Nephron progenitor cell (in vitro differentiated cells): ENCODE measurements around the gene PRKCE.

ENCODE experiments used
- DNase-seq: peaks from one replicate; pipeline ENCODE4 v3.0.0; 2021
- H3K27ac Mint-ChIP-seq: 2 replicates; pipeline ENCODE4 v1.8.0; 2021; ENCODE audit warnings: mild to moderate bottlenecking, moderate library complexity, mixed read lengths
- H3K27me3 Mint-ChIP-seq: 2 replicates; pipeline ENCODE4 v1.8.0; 2021; ENCODE audit warnings: mild to moderate bottlenecking, low read depth, mixed read lengths; ENCODE audit not compliant: poor library complexity
- H3K36me3 Mint-ChIP-seq: 2 replicates; pipeline ENCODE4 v1.8.0; 2021; ENCODE audit warnings: low read depth, mixed read lengths
- H3K4me1 Mint-ChIP-seq: 2 replicates; pipeline ENCODE4 v1.8.0; 2021; ENCODE audit warnings: mixed read lengths
- H3K4me3 Mint-ChIP-seq: 2 replicates; pipeline ENCODE4 v1.8.0; 2021; ENCODE audit warnings: mild to moderate bottlenecking, moderate library complexity, mixed read lengths
- H3K9me3 Mint-ChIP-seq: 2 replicates; pipeline ENCODE4 v1.8.0; 2021; ENCODE audit warnings: mild to moderate bottlenecking, moderate library complexity, mixed read lengths
- TF ChIP-seq, protein P1 (sequence below): fragments of 200-600 bp; sonication (generic); IDR thresholded peaks from 2 replicates; pipeline ENCODE4 v1.5.0; 2021; ENCODE audit warnings: antibody characterized with exemption

PRKCE gene

GRCh38 chr2:45789961-45790723, 138.7 kb downstream of the PRKCE start:
- Mint-ChIP-seq H3K4me3 (no peak overlapping the region), H3K4me1 (peaks cover 25% of the 10 kb centered on the region), H3K9me3 (no peaks in the 10 kb centered on the region), H3K27me3 (peaks cover 7% of the 10 kb centered on the region), H3K36me3 (no peaks in the 10 kb centered on the region), H3K27ac (no peak overlapping the region)
- TF ChIP-seq, protein P1, sequence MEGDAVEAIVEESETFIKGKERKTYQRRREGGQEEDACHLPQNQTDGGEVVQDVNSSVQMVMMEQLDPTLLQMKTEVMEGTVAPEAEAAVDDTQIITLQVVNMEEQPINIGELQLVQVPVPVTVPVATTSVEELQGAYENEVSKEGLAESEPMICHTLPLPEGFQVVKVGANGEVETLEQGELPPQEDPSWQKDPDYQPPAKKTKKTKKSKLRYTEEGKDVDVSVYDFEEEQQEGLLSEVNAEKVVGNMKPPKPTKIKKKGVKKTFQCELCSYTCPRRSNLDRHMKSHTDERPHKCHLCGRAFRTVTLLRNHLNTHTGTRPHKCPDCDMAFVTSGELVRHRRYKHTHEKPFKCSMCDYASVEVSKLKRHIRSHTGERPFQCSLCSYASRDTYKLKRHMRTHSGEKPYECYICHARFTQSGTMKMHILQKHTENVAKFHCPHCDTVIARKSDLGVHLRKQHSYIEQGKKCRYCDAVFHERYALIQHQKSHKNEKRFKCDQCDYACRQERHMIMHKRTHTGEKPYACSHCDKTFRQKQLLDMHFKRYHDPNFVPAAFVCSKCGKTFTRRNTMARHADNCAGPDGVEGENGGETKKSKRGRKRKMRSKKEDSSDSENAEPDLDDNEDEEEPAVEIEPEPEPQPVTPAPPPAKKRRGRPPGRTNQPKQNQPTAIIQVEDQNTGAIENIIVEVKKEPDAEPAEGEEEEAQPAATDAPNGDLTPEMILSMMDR: no peak
- DNase-seq: no peak

- Mint-ChIP-seq H3K4me3 (no peak overlapping the region), H3K27ac (peak overlapping the region; percentile 14), H3K9me3 (no peaks in the 10 kb centered on the region), H3K27me3 (peaks cover 7% of the 10 kb centered on the region), H3K36me3 (no peaks in the 10 kb centered on the region), H3K4me1 (peaks cover 36% of the 10 kb centered on the region)
- TF ChIP-seq, protein P1: no peak
- no peak for DNase-seq
Measured at GRCh38 chr2:45793305-45793962, 142.0 kb downstream of the PRKCE start.

DNA sequence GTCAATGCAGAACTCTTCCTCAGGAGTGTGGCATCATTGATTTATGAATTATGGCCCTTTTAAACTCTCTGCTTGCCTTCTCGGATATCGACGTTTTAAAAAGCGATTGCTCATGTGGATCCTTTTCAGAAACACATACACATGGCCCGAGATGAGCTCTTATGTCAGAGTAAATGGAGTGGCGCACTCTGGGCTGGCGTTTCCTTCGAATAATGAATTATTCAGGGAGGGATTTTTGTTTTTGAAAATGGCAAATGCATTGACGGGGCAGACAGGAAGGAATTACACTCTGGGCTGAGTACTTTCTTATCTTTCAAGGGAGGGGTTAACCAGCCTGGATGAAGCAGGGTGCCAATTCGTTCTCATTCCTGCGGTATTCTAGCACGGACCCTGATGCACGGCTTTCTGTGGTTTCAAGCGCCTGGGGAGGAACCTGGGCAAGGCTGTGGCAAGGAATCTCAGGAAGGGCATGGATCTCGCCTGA, 142.7 kb downstream of the PRKCE start:
- Mint-ChIP-seq H3K36me3 (no peaks in the 10 kb centered on the region), H3K9me3 (no peaks in the 10 kb centered on the region), H3K4me1 (peaks cover 36% of the 10 kb centered on the region), H3K27me3 (peaks cover 7% of the 10 kb centered on the region), H3K4me3 (no peak overlapping the region), H3K27ac (peak overlapping the region; percentile 52)
- no peak for DNase-seq
- TF ChIP-seq, protein P1: no peak

- H3K4me1 Mint-ChIP-seq: peaks cover 37% of the 10 kb centered on the region
- peaks cover 8% of the 10 kb centered on the region for H3K27me3 Mint-ChIP-seq
- no peaks in the 10 kb centered on the region for H3K9me3 Mint-ChIP-seq
- no peak overlapping the region for H3K27ac Mint-ChIP-seq
- no peak overlapping the region for H3K4me3 Mint-ChIP-seq
- DNase-seq: no peak
- TF ChIP-seq, protein P1: no peak
- H3K36me3 Mint-ChIP-seq: no peaks in the 10 kb centered on the region
Measured at GRCh38 chr2:45796500-45796899, 145.0 kb downstream of the PRKCE start.

GRCh38 chr2:45797451-45798230, 146.2 kb downstream of the PRKCE start:
- no peaks in the 10 kb centered on the region for H3K36me3 Mint-ChIP-seq
- no peak for DNase-seq
- no peaks in the 10 kb centered on the region for H3K9me3 Mint-ChIP-seq
- no peak overlapping the region for H3K4me3 Mint-ChIP-seq
- H3K4me1 Mint-ChIP-seq: peaks cover 37% of the 10 kb centered on the region
- no peak overlapping the region for H3K27ac Mint-ChIP-seq
- TF ChIP-seq, protein P1: no peak
- peaks cover 7% of the 10 kb centered on the region for H3K27me3 Mint-ChIP-seq
